K562 (cell line): Measurements from ENCODE around the gene LCN15. TPM values are rescaled to one million over a fixed set of nuclear protein-coding genes. Genes with fewer than 3 reads are reported as not detected.

ENCODE experiments used
- ATAC-seq: fragments of 200-7000 bp; cut with Tn5 transposase; 3 replicates; pipeline ENCODE4 v1.9.1; 2020; ENCODE audit warnings: moderate library complexity
- BruUV-seq: library from RNA; stranded (reverse); fragments of 400-500 nt; replicated peaks from 2 replicates; lab custom pipeline; 2021; lab: Mats Ljungman, UMichigan
- CTCF ChIA-PET: fragments of 300-600 bp; formaldehyde crosslinking; extraction: SDS; loops from one replicate; lab custom pipeline; 2021; ENCODE audit warnings: low intra/inter-chr PET ratio; lab: Yijun Ruan, JAX
- POLR2A ChIA-PET: fragments of 300-600, 350-650 bp; sonication (Branson Sonifier 250); formaldehyde crosslinking; extraction: SDS; loops from one replicate; lab custom pipeline; 2021; ENCODE audit warnings: antibody characterized with exemption, inconsistent platforms; lab: Yijun Ruan, JAX
- DNase-seq, 4 experiments: peaks; one replicate each; pipeline versions ENCODE4 v3.0.0 to v3.0.0-alpha.2; 2011 to 2018; ENCODE audit warnings: low spot score in 3 of 4, mixed read lengths in 3 of 4; ENCODE audit errors: extremely low read depth in 1 of 4
- FAIRE-seq: peaks from 2 replicates; lab custom pipeline; 2011; peaks lifted over from hg19 to GRCh38; lab: Jason Lieb, UNC
- H2AFZ ChIP-seq: 2 replicates; pipeline ENCODE4 v1.6.0; 2011; ENCODE audit warnings: low read depth, low read length, control low read depth, inconsistent platforms
- H3K27ac ChIP-seq: fragments of 200-600 bp; 3 replicates; pipeline ENCODE4 v1.8.0; 2011; ENCODE audit warnings: low read depth, mild to moderate bottlenecking, control low read depth, inconsistent platforms, low read length, moderate library complexity, mixed read lengths; ENCODE audit errors: extremely low read depth
- H3K27me3 ChIP-seq, 2 experiments: fragments of 300-600 bp in 1 of 2; 2 replicates in 1 of 2; 3 replicates in 1 of 2; pipeline versions ENCODE4 v1.6.0 to v1.8.0; 2011; ENCODE audit warnings: inconsistent platforms in 2 of 2, low read length in 2 of 2, mild to moderate bottlenecking in 1 of 2, mixed read lengths in 1 of 2, moderate library complexity in 1 of 2; ENCODE audit not compliant: control insufficient read depth in 2 of 2, insufficient read depth in 2 of 2
- H3K36me3 ChIP-seq: fragments of 300-600 bp; 3 replicates; pipeline ENCODE4 v1.8.0; 2011; ENCODE audit warnings: mild to moderate bottlenecking, low read length, inconsistent platforms; ENCODE audit not compliant: control insufficient read depth, insufficient read depth
- H3K4me1 ChIP-seq, 2 experiments: fragments of 200-600 bp in 1 of 2; replicated peaks in 1 of 2; 2 replicates in 1 of 2; 3 replicates in 1 of 2; pipeline versions ENCODE4 v1.5.1 to v1.8.0; 2011; ENCODE audit warnings: inconsistent platforms in 2 of 2, low read length in 2 of 2, mild to moderate bottlenecking in 1 of 2, mixed read lengths in 1 of 2, moderate library complexity in 1 of 2; ENCODE audit not compliant: control insufficient read depth in 2 of 2, insufficient read depth in 2 of 2
- H3K4me2 ChIP-seq: 2 replicates; pipeline ENCODE4 v1.6.1; 2011; ENCODE audit warnings: low read length, control low read depth, inconsistent platforms, mixed read lengths; ENCODE audit not compliant: insufficient read depth
- H3K4me3 ChIP-seq: fragments of 200-600 bp; sonication (generic), shearing (Covaris generic); 2 replicates; pipeline ENCODE4 v1.5.1; 2016; ENCODE audit warnings: control low read depth, inconsistent platforms
- H3K79me2 ChIP-seq: fragments of 200-600 bp; 3 replicates; pipeline ENCODE4 v1.8.0; 2011; ENCODE audit warnings: low read length, inconsistent platforms; ENCODE audit not compliant: control insufficient read depth, insufficient read depth
- H3K9ac ChIP-seq, 2 experiments: 2 replicates each; pipeline versions ENCODE4 v1.6.0 to v1.6.1; 2011; ENCODE audit warnings: low read depth in 2 of 2, low read length in 2 of 2, control low read depth in 1 of 2, inconsistent platforms in 1 of 2, mild to moderate bottlenecking in 1 of 2, mixed read lengths in 1 of 2; ENCODE audit not compliant: insufficient read depth in 1 of 2
- H3K9me1 ChIP-seq: one replicate; pipeline ENCODE4 v1.6.0; 2011; ENCODE audit warnings: inconsistent platforms, mild to moderate bottlenecking, low read length, moderate library complexity; ENCODE audit not compliant: control insufficient read depth, insufficient read depth
- H3K9me3 ChIP-seq: replicated peaks from 2 replicates; pipeline ENCODE4 v1.5.1; 2011; ENCODE audit warnings: low read depth, low read length, inconsistent platforms; ENCODE audit not compliant: control insufficient read depth, insufficient read depth
- H4K20me1 ChIP-seq: replicated peaks from 2 replicates; pipeline ENCODE4 v1.6.1; 2011; ENCODE audit warnings: low read length, inconsistent platforms, mixed read lengths; ENCODE audit not compliant: control insufficient read depth, insufficient read depth
- ARID4B ChIP-seq: sonication (generic); formaldehyde crosslinking; IDR thresholded peaks from 2 replicates; pipeline ENCODE4 v1.8.0; 2022; ENCODE audit warnings: mild to moderate bottlenecking, missing genetic modification reagents
- CHD4 ChIP-seq: fragments of 200-600 bp; sonication (generic); IDR thresholded peaks from 3 replicates; pipeline ENCODE4 v1.6.1; 2012; ENCODE audit warnings: low read depth, mild to moderate bottlenecking, mixed read lengths, low read length, inconsistent platforms; ENCODE audit not compliant: insufficient read depth, insufficient replicate concordance, poor library complexity, severe bottlenecking
- IRF9 ChIP-seq: fragments of 450-650 bp; IDR thresholded peaks from 2 replicates; pipeline ENCODE4 v1.6.1; 2016; ENCODE audit warnings: missing biosample characterization, missing genetic modification characterization
- KDM5B ChIP-seq: fragments of 200-600 bp; sonication (generic); IDR thresholded peaks from 2 replicates; pipeline ENCODE4 v1.6.1; 2012; ENCODE audit warnings: low read depth, mild to moderate bottlenecking, moderate library complexity, low read length, control low read depth, inconsistent platforms; ENCODE audit not compliant: insufficient replicate concordance
- L3MBTL2 ChIP-seq: fragments of 450-650 bp; IDR thresholded peaks from 2 replicates; pipeline ENCODE4 v1.6.1; 2016; ENCODE audit warnings: mild to moderate bottlenecking, moderate library complexity
- RCOR1 ChIP-seq, 2 experiments: IDR thresholded peaks; 2 replicates each; pipeline ENCODE4 v1.6.1; 2012; ENCODE audit warnings: low read depth in 2 of 2, low read length in 2 of 2, borderline replicate concordance in 1 of 2, improper control_type of control experiment in 1 of 2
- SP1 ChIP-seq: sonication (generic); formaldehyde crosslinking; IDR thresholded peaks from 2 replicates; pipeline ENCODE4 v1.8.1; 2022; ENCODE audit warnings: mild to moderate bottlenecking, missing genetic modification reagents
- USF1 ChIP-seq: sonication (generic); formaldehyde crosslinking; IDR thresholded peaks from 2 replicates; pipeline ENCODE4 v1.9.0; 2022; ENCODE audit warnings: mild to moderate bottlenecking, missing genetic modification reagents
- WGBS: fragments of 100-300 bp; shearing (Covaris generic); methylation state at CpG from one replicate; pipeline ENCODE4 v1.1.6; 2016; ENCODE audit warnings: low coverage, mixed read lengths; ENCODE audit not compliant: insufficient coverage; ENCODE audit errors: missing lambda C conversion rate; 5-methylcytosine and 5-hydroxymethylcytosine counted together
- in situ Hi-C: fragments of 300-500 bp; cut with MboI; formaldehyde crosslinking; loops from 4 replicates; pipeline ENCODE4 v1.15.0; 2018; ENCODE audit warnings: inconsistent platforms, mixed read lengths
- intact Hi-C: fragments of 100-400 bp; cut with micrococcal nuclease; formaldehyde crosslinking; loops from 2 replicates; pipeline ENCODE4 v1.14.2; 2022
- polyA plus RNA-seq, 8 experiments: library from polyadenylated mRNA; depleted of rRNA in 4 of 8; stranded (reverse) in 5 of 8; unstranded in 3 of 8; fragments of >200 nt; fragmentation: Nextera tagmentation in 2 of 8; fragmentation: Illumina TruSeq in 1 of 8; extraction: Ambion mirVana in 2 of 8; extraction: Trizol in 1 of 8; gene quantifications; 2 replicates each; pipeline versions ENCODE4 v1.2.1 to v1.2.3, GENCODE V29; 2011 to 2014; ENCODE audit warnings: inconsistent platforms in 1 of 8, missing spikeins in 1 of 8
- total RNA-seq, 7 experiments: library from RNA; depleted of rRNA in 6 of 7; stranded (reverse); fragments of >200 nt in 6 of 7; fragmentation: Illumina TruSeq in 2 of 7; extraction: Trizol in 2 of 7; gene quantifications; 2 replicates each; pipeline versions ENCODE4 v1.2.1 to v1.2.3, GENCODE V29; 2011 to 2021; ENCODE audit warnings: low replicate concordance in 1 of 7
- TF ChIP-seq, protein P1 (sequence below): IDR thresholded peaks from 2 replicates; pipeline ENCODE4 v1.6.1; 2016; ENCODE audit warnings: missing genetic modification characterization, missing compliant biosample characterization

The LCN15 gene
- total and polyA plus RNA-seq, 9 of the 15 experiments (the other 6 are each of a cell fraction or from before 2014, with no cell fraction given), result 0.66 TPM; not detected in 8

GRCh38 chr9:136792321-136793085 is 28.2 kb upstream of the LCN15 start:
- no peak for FAIRE-seq
- H3K9ac ChIP-seq, result peak overlapping the region; percentile 86 to 93
- POLR2A ChIA-PET, result interaction anchor here (2.8 kb wide), 1 partner anchor 15 kb away, joined by 14 read pairs; the partner anchor contains the start of gene RABL6

More at GRCh38 chr9:136792321-136793085, 28.2 kb upstream of the LCN15 start:
- CTCF ChIA-PET, result interaction anchor here (0.9 to 1.9 kb wide), 2 partner anchors 49 to 237 kb away, joined by 3 to 7 read pairs; partner anchors contain the start of gene AJM1
- no peaks in the 10 kb centered on the region for H3K9me3 ChIP-seq
- H3K4me2 ChIP-seq, result peak overlapping the region; percentile 99
- intact Hi-C loops, result no loop called here
- no peaks in the 10 kb centered on the region for H3K27me3 ChIP-seq
- TF ChIP-seq USF1 (CRISPR knock-in tag), result 0 out of 2 replicates have a peak, but pooled peaks have one; percentile 19
- no peak for TF ChIP-seq ARID4B
- no peak for TF ChIP-seq SP1 (CRISPR knock-in tag)
- no peak for TF ChIP-seq IRF9
- no peak for TF ChIP-seq L3MBTL2
- peak; percentile 32 for TF ChIP-seq KDM5B
- TF ChIP-seq, protein P1, sequence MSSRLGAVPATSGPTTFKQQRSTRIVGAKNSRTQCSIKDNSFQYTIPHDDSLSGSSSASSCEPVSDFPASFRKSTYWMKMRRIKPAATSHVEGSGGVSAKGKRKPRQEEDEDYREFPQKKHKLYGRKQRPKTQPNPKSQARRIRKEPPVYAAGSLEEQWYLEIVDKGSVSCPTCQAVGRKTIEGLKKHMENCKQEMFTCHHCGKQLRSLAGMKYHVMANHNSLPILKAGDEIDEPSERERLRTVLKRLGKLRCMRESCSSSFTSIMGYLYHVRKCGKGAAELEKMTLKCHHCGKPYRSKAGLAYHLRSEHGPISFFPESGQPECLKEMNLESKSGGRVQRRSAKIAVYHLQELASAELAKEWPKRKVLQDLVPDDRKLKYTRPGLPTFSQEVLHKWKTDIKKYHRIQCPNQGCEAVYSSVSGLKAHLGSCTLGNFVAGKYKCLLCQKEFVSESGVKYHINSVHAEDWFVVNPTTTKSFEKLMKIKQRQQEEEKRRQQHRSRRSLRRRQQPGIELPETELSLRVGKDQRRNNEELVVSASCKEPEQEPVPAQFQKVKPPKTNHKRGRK, result no peak
- TF ChIP-seq CHD4, result no peak
- TF ChIP-seq RCOR1 (IDR thresholded peaks at IDR 0.05; ENCODE audit: borderline replicate concordance in 1 of 2, low read depth in 2 of 2, low read length in 2 of 2), result no peak
- peak overlapping the region; percentile 58 for H3K4me3 ChIP-seq
- H3K36me3 ChIP-seq, result peaks cover 18% of the 10 kb centered on the region; the same call in 1 of the 3 replicates
- BruUV-seq, result no TSS peak
- H3K27ac ChIP-seq, result peak overlapping the region; percentile 79
- peaks cover 4% of the 10 kb centered on the region for H3K9me1 ChIP-seq
- in situ Hi-C loops, result loop anchor here (25.0 kb wide), 1 partner anchor 445 kb away; the partner anchor contains the start of genes CYSRT1, RNF224, SLC34A3 and TUBB4B
- H2AFZ ChIP-seq, result no peak overlapping the region
- ATAC-seq (no peak), DNase-seq (no peak)
- WGBS, result 72% methylated on average over 14 of the region's 15 CpGs
- peaks cover 61% of the 10 kb centered on the region in 2 experiments for H3K4me1 ChIP-seq
- peaks cover 5% of the 10 kb centered on the region; the same call in 1 of the 2 replicates for H4K20me1 ChIP-seq
- peaks cover 19% of the 10 kb centered on the region for H3K79me2 ChIP-seq
